OCI-LY3 (cell line): Measurements from ENCODE around the gene HBP1.

ENCODE experiments used
- CTCF ChIP-seq: fragments of 200-600, 300-600 bp; sonication (generic); IDR thresholded peaks from 2 replicates; pipeline ENCODE4 v1.5.1; 2014; ENCODE audit warnings: antibody characterized with exemption, low read length, low read depth
- EZH2phosphoT487 ChIP-seq: fragments of 200-600 bp; shearing (Covaris generic); IDR thresholded peaks from 2 replicates; pipeline ENCODE4 v1.6.1; 2018; ENCODE audit warnings: antibody characterized with exemption, mixed run types, low read depth

GRCh38 chr7:107154826-107155225 lies 14.0 kb upstream of the HBP1 start:
- TF ChIP-seq CTCF (no peak), EZH2phosphoT487 (no peak)
